Measurements from ENCODE around the gene IL18R1.

IL18R1 gene

DNA sequence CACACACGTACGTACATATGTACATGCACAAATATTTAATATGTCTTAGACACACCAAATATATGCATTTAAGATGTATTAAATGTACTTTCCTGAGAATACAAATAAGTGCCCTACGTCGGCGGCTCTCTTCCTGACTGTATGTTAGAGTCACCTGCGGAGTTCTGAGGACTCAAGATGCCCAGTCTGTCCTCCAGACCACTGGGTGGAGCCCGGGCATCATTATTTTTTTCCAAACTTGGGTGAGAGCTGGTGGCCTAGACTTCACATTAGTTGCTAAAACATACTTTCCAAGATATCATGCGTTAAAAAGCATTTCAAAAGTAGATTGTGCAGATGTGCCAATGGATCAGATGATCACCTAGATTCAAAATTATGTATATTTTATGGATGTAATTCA, 2.9 kb downstream of the IL18R1 start:
- Histone ChIP-seq H2BK5ac (ENCODE audit: low read length) (no peak overlapping the region), H3K27me3 (ENCODE audit: insufficient read depth, low read length, poor library complexity) (no peaks in the 10 kb centered on the region), H3K27ac (ENCODE audit: low read depth, low read length) (no peak overlapping the region), H3K4ac (ENCODE audit: low read depth, low read length) (no peak overlapping the region), H4K8ac (ENCODE audit: low read depth, low read length) (no peak overlapping the region), H3K36me3 (ENCODE audit: control insufficient read depth, insufficient read depth, low read length) (no peaks in the 10 kb centered on the region), H2BK120ac (ENCODE audit: low read depth, low read length) (no peak overlapping the region), H3K4me2 (ENCODE audit: low read length) (no peak overlapping the region), H3K9ac (ENCODE audit: low read length) (no peak overlapping the region), H3K79me1 (ENCODE audit: low read length) (no peaks in the 10 kb centered on the region), H2BK15ac (replicated peaks; ENCODE audit: low read depth) (no peak overlapping the region), H3K18ac (ENCODE audit: low read length) (no peak overlapping the region), H3K4me3 (ENCODE audit: low read length) (no peak overlapping the region), H3K4me1 (ENCODE audit: control insufficient read depth, low read depth, low read length) (peaks cover 2% of the 10 kb centered on the region), H2AK5ac (ENCODE audit: low read length) (no peak overlapping the region), H3K23ac (ENCODE audit: low read length) (no peak overlapping the region), H4K5ac (ENCODE audit: low read length) (no peak overlapping the region), H3K56ac (ENCODE audit: low read length) (no peak overlapping the region), H3K79me2 (ENCODE audit: control insufficient read depth, insufficient read depth, low read length) (no peaks in the 10 kb centered on the region)
- WGBS (ENCODE audit: extremely low coverage, insufficient coverage, low lambda C conversion rate), result no CpG with 5 or more reads among the region's 8 CpGs
- DNase-seq, result no peak

DNA sequence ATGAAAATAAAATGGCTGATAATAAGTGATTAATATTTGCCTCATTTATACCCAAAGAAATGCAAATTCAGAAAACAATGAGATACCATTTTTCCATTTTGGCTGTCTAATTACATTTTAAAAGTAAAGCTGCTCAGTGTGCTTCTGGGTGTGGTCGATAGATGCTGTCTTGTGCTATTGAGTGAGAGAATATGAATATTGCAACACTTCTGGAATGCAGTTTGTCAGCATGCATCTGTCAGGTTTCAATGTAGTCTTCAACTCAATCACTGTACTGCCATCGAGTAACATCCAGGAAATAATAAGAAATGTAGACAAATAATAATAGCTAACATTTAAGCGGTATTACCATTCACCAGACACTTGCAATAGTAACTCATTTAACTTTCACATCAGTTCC, 3.9 kb downstream of the IL18R1 start:
- Histone ChIP-seq H3K4ac (ENCODE audit: low read depth, low read length) (no peak overlapping the region), H3K36me3 (ENCODE audit: control insufficient read depth, insufficient read depth, low read length) (no peaks in the 10 kb centered on the region), H3K23ac (ENCODE audit: low read length) (no peak overlapping the region), H2AK5ac (ENCODE audit: low read length) (no peak overlapping the region), H2BK5ac (ENCODE audit: low read length) (no peak overlapping the region), H3K56ac (ENCODE audit: low read length) (no peak overlapping the region), H3K18ac (ENCODE audit: low read length) (no peak overlapping the region), H4K8ac (ENCODE audit: low read depth, low read length) (no peak overlapping the region), H3K4me1 (ENCODE audit: control insufficient read depth, low read depth, low read length) (peaks cover 2% of the 10 kb centered on the region), H3K79me2 (ENCODE audit: control insufficient read depth, insufficient read depth, low read length) (no peaks in the 10 kb centered on the region), H3K9ac (ENCODE audit: low read length) (no peak overlapping the region), H2BK120ac (ENCODE audit: low read depth, low read length) (no peak overlapping the region), H3K4me2 (ENCODE audit: low read length) (no peak overlapping the region), H3K27ac (ENCODE audit: low read depth, low read length) (no peak overlapping the region), H3K79me1 (ENCODE audit: low read length) (no peaks in the 10 kb centered on the region), H3K27me3 (ENCODE audit: insufficient read depth, low read length, poor library complexity) (no peaks in the 10 kb centered on the region), H3K4me3 (ENCODE audit: low read length) (no peak overlapping the region), H4K5ac (ENCODE audit: low read length) (no peak overlapping the region), H2BK15ac (replicated peaks; ENCODE audit: low read depth) (no peak overlapping the region)
- no CpG with 5 or more reads among the region's 3 CpGs for WGBS (ENCODE audit: extremely low coverage, insufficient coverage, low lambda C conversion rate)
- no peak for DNase-seq

GRCh38 chr2:102361632-102362241, 6.1 kb downstream of the IL18R1 start:
- Histone ChIP-seq H3K9ac (ENCODE audit: low read length) (no peak overlapping the region), H3K79me1 (ENCODE audit: low read length) (no peaks in the 10 kb centered on the region), H3K18ac (ENCODE audit: low read length) (no peak overlapping the region), H2BK5ac (ENCODE audit: low read length) (no peak overlapping the region), H3K4ac (ENCODE audit: low read depth, low read length) (no peak overlapping the region), H4K8ac (ENCODE audit: low read depth, low read length) (no peak overlapping the region), H2BK120ac (ENCODE audit: low read depth, low read length) (no peak overlapping the region), H3K23ac (ENCODE audit: low read length) (no peak overlapping the region), H3K27me3 (ENCODE audit: insufficient read depth, low read length, poor library complexity) (no peaks in the 10 kb centered on the region), H3K56ac (ENCODE audit: low read length) (no peak overlapping the region), H3K79me2 (ENCODE audit: control insufficient read depth, insufficient read depth, low read length) (no peaks in the 10 kb centered on the region), H4K5ac (ENCODE audit: low read length) (no peak overlapping the region), H3K27ac (ENCODE audit: low read depth, low read length) (no peak overlapping the region), H2AK5ac (ENCODE audit: low read length) (no peak overlapping the region), H3K4me3 (ENCODE audit: low read length) (no peak overlapping the region), H3K36me3 (ENCODE audit: control insufficient read depth, insufficient read depth, low read length) (no peaks in the 10 kb centered on the region), H3K4me1 (ENCODE audit: control insufficient read depth, low read depth, low read length) (peaks cover 2% of the 10 kb centered on the region), H2BK15ac (replicated peaks; ENCODE audit: low read depth) (no peak overlapping the region), H3K4me2 (ENCODE audit: low read length) (no peak overlapping the region)
- WGBS (ENCODE audit: extremely low coverage, insufficient coverage, low lambda C conversion rate), result no CpG with 5 or more reads among the region's 5 CpGs
- DNase-seq, result no peak

DNA sequence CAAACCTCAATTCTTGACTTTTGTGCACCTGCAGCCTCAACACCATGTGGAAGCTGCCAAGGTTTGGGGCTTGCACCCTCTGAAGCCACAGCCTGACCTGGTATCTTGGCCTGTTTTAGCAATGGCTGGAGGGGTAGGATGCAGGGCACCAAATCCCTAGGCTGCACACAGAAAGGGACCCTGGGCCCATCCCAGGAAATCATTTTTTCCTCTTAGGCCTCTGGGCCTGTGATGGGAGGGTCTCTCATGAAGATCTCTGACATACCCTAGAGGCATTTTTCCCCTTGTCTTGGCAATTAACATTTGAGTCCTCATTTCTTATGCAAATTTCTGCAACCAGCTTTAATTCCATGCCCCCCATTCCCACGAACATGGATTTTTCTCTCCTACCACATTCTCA, 10.2 kb downstream of the IL18R1 start:
- no peak overlapping the region for H3K18ac ChIP-seq (ENCODE audit: low read length)
- no peak overlapping the region for H2BK5ac ChIP-seq (ENCODE audit: low read length)
- no peak overlapping the region for H4K8ac ChIP-seq (ENCODE audit: low read depth, low read length)
- H3K27me3 ChIP-seq (ENCODE audit: insufficient read depth, low read length, poor library complexity), result no peaks in the 10 kb centered on the region
- no peaks in the 10 kb centered on the region for H3K79me2 ChIP-seq (ENCODE audit: control insufficient read depth, insufficient read depth, low read length)
- no peaks in the 10 kb centered on the region for H3K4me1 ChIP-seq (ENCODE audit: control insufficient read depth, low read depth, low read length)
- no peak overlapping the region for H4K5ac ChIP-seq (ENCODE audit: low read length)
- no peak for DNase-seq
- H2BK15ac ChIP-seq (replicated peaks; ENCODE audit: low read depth), result no peak overlapping the region
- H3K56ac ChIP-seq (ENCODE audit: low read length), result no peak overlapping the region
- H2BK120ac ChIP-seq (ENCODE audit: low read depth, low read length), result no peak overlapping the region
- no peak overlapping the region for H2AK5ac ChIP-seq (ENCODE audit: low read length)
- H3K4me2 ChIP-seq (ENCODE audit: low read length), result no peak overlapping the region
- no peaks in the 10 kb centered on the region for H3K36me3 ChIP-seq (ENCODE audit: control insufficient read depth, insufficient read depth, low read length)
- no peaks in the 10 kb centered on the region for H3K79me1 ChIP-seq (ENCODE audit: low read length)
- H3K4ac ChIP-seq (ENCODE audit: low read depth, low read length), result no peak overlapping the region
- no peak overlapping the region for H3K27ac ChIP-seq (ENCODE audit: low read depth, low read length)
- H3K23ac ChIP-seq (ENCODE audit: low read length), result no peak overlapping the region
- no peak overlapping the region for H3K9ac ChIP-seq (ENCODE audit: low read length)
- no peak overlapping the region for H3K4me3 ChIP-seq (ENCODE audit: low read length)
- no CpG with 5 or more reads among the region's 1 CpG for WGBS (ENCODE audit: extremely low coverage, insufficient coverage, low lambda C conversion rate)

DNA sequence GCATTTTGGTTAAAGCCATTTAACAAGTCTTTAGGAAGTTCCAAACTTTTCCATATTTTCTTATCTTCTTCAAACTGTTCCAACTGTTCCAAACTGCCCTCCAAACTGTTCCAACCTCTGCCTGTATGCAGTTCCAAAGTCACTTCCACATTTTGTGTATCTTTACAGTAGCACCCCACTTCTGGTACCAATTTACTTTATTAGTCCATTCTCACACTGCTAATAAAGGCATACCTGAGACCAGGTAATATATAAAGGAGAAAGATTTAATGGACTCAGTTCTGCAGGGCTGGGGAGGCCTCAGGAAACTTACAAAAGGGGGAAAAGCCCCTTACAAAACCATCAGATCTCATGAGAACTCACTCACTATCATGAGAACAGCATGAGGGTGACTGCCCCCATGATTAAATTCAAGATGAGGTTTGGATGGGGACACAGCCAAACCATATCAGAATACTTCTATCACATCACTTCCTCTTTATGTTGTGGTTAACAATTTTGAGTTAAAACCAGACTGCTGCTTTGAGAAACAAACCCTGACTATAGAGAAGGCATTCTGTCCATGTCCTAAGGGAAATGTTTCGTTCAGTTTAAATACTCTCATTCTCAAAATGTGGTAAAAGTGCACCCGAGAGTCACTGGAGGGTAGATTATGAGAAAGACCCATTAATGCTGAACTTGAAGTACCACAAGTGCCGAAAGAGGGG, 11.0 kb downstream of the IL18R1 start:
- Histone ChIP-seq H3K4me1 (ENCODE audit: control insufficient read depth, low read depth, low read length) (no peaks in the 10 kb centered on the region), H3K27ac (ENCODE audit: low read depth, low read length) (no peak overlapping the region), H3K23ac (ENCODE audit: low read length) (no peak overlapping the region), H3K9ac (ENCODE audit: low read length) (no peak overlapping the region), H2AK5ac (ENCODE audit: low read length) (no peak overlapping the region), H4K5ac (ENCODE audit: low read length) (no peak overlapping the region), H4K8ac (ENCODE audit: low read depth, low read length) (no peak overlapping the region), H3K4ac (ENCODE audit: low read depth, low read length) (no peak overlapping the region), H2BK15ac (replicated peaks; ENCODE audit: low read depth) (no peak overlapping the region), H3K79me1 (ENCODE audit: low read length) (no peaks in the 10 kb centered on the region), H3K4me2 (ENCODE audit: low read length) (no peak overlapping the region), H3K79me2 (ENCODE audit: control insufficient read depth, insufficient read depth, low read length) (no peaks in the 10 kb centered on the region), H3K18ac (ENCODE audit: low read length) (no peak overlapping the region), H3K36me3 (ENCODE audit: control insufficient read depth, insufficient read depth, low read length) (no peaks in the 10 kb centered on the region), H3K56ac (ENCODE audit: low read length) (no peak overlapping the region), H3K4me3 (ENCODE audit: low read length) (no peak overlapping the region), H2BK120ac (ENCODE audit: low read depth, low read length) (no peak overlapping the region), H3K27me3 (ENCODE audit: insufficient read depth, low read length, poor library complexity) (no peaks in the 10 kb centered on the region), H2BK5ac (ENCODE audit: low read length) (no peak overlapping the region)
- no CpG with 5 or more reads among the region's 3 CpGs for WGBS (ENCODE audit: extremely low coverage, insufficient coverage, low lambda C conversion rate)
- no peak for DNase-seq

All from mesendoderm (in vitro differentiated cells).